Natural killer cell (primary cell): ENCODE data around the gene GKN1. TPM values are rescaled to one million over a fixed set of nuclear protein-coding genes. Genes with fewer than 3 reads are reported as not detected.

Experiments used
- ATAC-seq, 3 donors: fragments of 150-1000 bp in 2 of 3; fragments of 200-7000 bp in 1 of 3; cut with Tn5 transposase; 1 replicate in 1 of 3; 2 replicates in 2 of 3; pipeline ENCODE4 v1.10.0; 2021; ENCODE audit warnings: mild to moderate bottlenecking in 2 of 3, moderate library complexity in 2 of 3
- DNase-seq, 2 donors: peaks; one replicate each; pipeline versions ENCODE4 v3.0.0 to v3.0.0-alpha.2; 2013 to 2021; ENCODE audit warnings: mixed read lengths in 1 of 2
- H3K27ac ChIP-seq: one replicate; pipeline ENCODE4 v1.5.1; 2013; ENCODE audit warnings: mild to moderate bottlenecking, low read length
- H3K27me3 ChIP-seq: one replicate; pipeline ENCODE4 v1.6.1; 2013; ENCODE audit warnings: low read length; ENCODE audit not compliant: control insufficient read depth, insufficient read depth
- H3K36me3 ChIP-seq: one replicate; pipeline ENCODE4 v1.6.1; 2013; ENCODE audit warnings: low read length; ENCODE audit not compliant: control insufficient read depth, insufficient read depth
- H3K4me1 ChIP-seq: one replicate; pipeline ENCODE4 v1.6.1; 2013; ENCODE audit warnings: low read length; ENCODE audit not compliant: control insufficient read depth, insufficient read depth
- H3K4me3 ChIP-seq: one replicate; pipeline ENCODE4 v1.5.1; 2013; ENCODE audit warnings: low read length
- H3K9me3 ChIP-seq: one replicate; pipeline ENCODE4 v1.6.1; 2013; ENCODE audit warnings: low read length; ENCODE audit not compliant: control insufficient read depth, insufficient read depth
- H3K27ac Mint-ChIP-seq, 2 donors: one replicate each; pipeline ENCODE4 v1.8.0; 2022; ENCODE audit warnings: mild to moderate bottlenecking in 2 of 2, mixed read lengths in 2 of 2, moderate library complexity in 1 of 2
- H3K27me3 Mint-ChIP-seq, 2 donors: one replicate each; pipeline ENCODE4 v1.8.0; 2022; ENCODE audit warnings: low read depth in 2 of 2, mixed read lengths in 2 of 2
- H3K36me3 Mint-ChIP-seq: one replicate; pipeline ENCODE4 v1.8.0; 2022; ENCODE audit warnings: mixed read lengths
- H3K4me1 Mint-ChIP-seq, 2 donors: one replicate each; pipeline ENCODE4 v1.8.0; 2022; ENCODE audit warnings: mixed read lengths in 2 of 2
- H3K4me3 Mint-ChIP-seq: one replicate; pipeline ENCODE4 v1.8.0; 2022; ENCODE audit warnings: mild to moderate bottlenecking, moderate library complexity, mixed read lengths
- H3K9me3 Mint-ChIP-seq, 2 donors: one replicate each; pipeline ENCODE4 v1.8.0; 2022; ENCODE audit warnings: mixed read lengths in 2 of 2
- CTCF ChIP-seq: fragments of 200-600 bp; IDR thresholded peaks from one replicate; pipeline ENCODE4 v1.8.0; 2022; ENCODE audit warnings: antibody characterized with exemption
- WGBS: methylation state at CpG from one replicate; pipeline ENCODE4 v1.1.7; 2013; ENCODE audit warnings: missing lambda C conversion rate; ENCODE audit not compliant: insufficient coverage; 5-methylcytosine and 5-hydroxymethylcytosine counted together
- intact Hi-C: fragments of 100-400 bp; cut with micrococcal nuclease; formaldehyde crosslinking; loops from one replicate; pipeline ENCODE4 v1.14.2; 2022
- total RNA-seq, 4 donors: library from RNA; stranded (reverse); fragments of 120-200 nt in 1 of 4; gene quantifications; one replicate each; pipeline versions ENCODE4 v1.2.3 to v1.2.4, GENCODE V29; 2013 to 2022

GKN1 gene
- total RNA-seq, 3 donors from 2014 or later (not counting 1 experiment from before 2014, with no cell fraction given) = not detected

- Mint-ChIP-seq H3K4me1 (peaks cover 5% of the 10 kb centered on the region in 2 donors), H3K36me3 (no peaks in the 10 kb centered on the region)
- intact Hi-C loops = no loop called here
Measured at GRCh38 chr2:68938938-68939337, 35.5 kb upstream of the GKN1 start.

GRCh38 chr2:68939962-68940361, 34.5 kb upstream of the GKN1 start:
- Mint-ChIP-seq H3K4me3 (no peak overlapping the region), H3K36me3 (no peaks in the 10 kb centered on the region), H3K27me3 (peaks cover 41 to 68% of the 10 kb centered on the region in 2 donors), H3K27ac (no peak overlapping the region), H3K9me3 (no peaks in the 10 kb centered on the region), H3K4me1 (peaks cover 5% of the 10 kb centered on the region in 2 donors)
- no peak for ATAC-seq
- Histone ChIP-seq H3K9me3 (no peaks in the 10 kb centered on the region), H3K27me3 (no peaks in the 10 kb centered on the region), H3K4me3 (no peak overlapping the region), H3K36me3 (no peaks in the 10 kb centered on the region), H3K4me1 (no peaks in the 10 kb centered on the region), H3K27ac (no peak overlapping the region)
- intact Hi-C loops = no loop called here
- 96% methylated on average over 1 of the region's 1 CpG for WGBS
- DNase-seq = no peak
- no peak for TF ChIP-seq CTCF

More at GRCh38 chr2:68938938-68939337, 35.5 kb upstream of the GKN1 start:
- no peak overlapping the region for H3K4me3 Mint-ChIP-seq
- H3K9me3 ChIP-seq = no peaks in the 10 kb centered on the region
- no peak for TF ChIP-seq CTCF
- H3K27me3 ChIP-seq = no peaks in the 10 kb centered on the region
- peaks cover 37 to 61% of the 10 kb centered on the region in 2 donors for H3K27me3 Mint-ChIP-seq
- no peaks in the 10 kb centered on the region for H3K4me1 ChIP-seq
- H3K4me3 ChIP-seq = no peak overlapping the region
- no peak overlapping the region for H3K27ac Mint-ChIP-seq
- no peak for ATAC-seq
- no peak overlapping the region for H3K27ac ChIP-seq
- no peaks in the 10 kb centered on the region for H3K9me3 Mint-ChIP-seq
- H3K36me3 ChIP-seq = no peaks in the 10 kb centered on the region
- 97% methylated on average over 2 of the region's 3 CpGs for WGBS
- DNase-seq = no peak

- no peak for TF ChIP-seq CTCF
- Histone ChIP-seq H3K4me3 (no peak overlapping the region), H3K27ac (no peak overlapping the region), H3K36me3 (no peaks in the 10 kb centered on the region), H3K27me3 (no peaks in the 10 kb centered on the region), H3K9me3 (no peaks in the 10 kb centered on the region), H3K4me1 (no peaks in the 10 kb centered on the region)
- WGBS = no CpG with 5 or more reads among the region's 1 CpG
- H3K4me3 Mint-ChIP-seq = no peak overlapping the region
- H3K27me3 Mint-ChIP-seq = peaks cover 41 to 68% of the 10 kb centered on the region in 2 donors
- H3K9me3 Mint-ChIP-seq = no peaks in the 10 kb centered on the region
- DNase-seq (no peak), ATAC-seq (no peak)
- intact Hi-C loops = no loop called here
- H3K27ac Mint-ChIP-seq = no peak overlapping the region
- peaks cover 5% of the 10 kb centered on the region in 2 donors for H3K4me1 Mint-ChIP-seq
- H3K36me3 Mint-ChIP-seq = no peaks in the 10 kb centered on the region
Measured at GRCh38 chr2:68940369-68940768, 34.1 kb upstream of the GKN1 start.

GRCh38 chr2:68942827-68943226, 31.6 kb upstream of the GKN1 start:
- H3K4me3 Mint-ChIP-seq = no peak overlapping the region
- no peaks in the 10 kb centered on the region for H3K9me3 Mint-ChIP-seq
- H3K27me3 ChIP-seq = no peaks in the 10 kb centered on the region
- no peaks in the 10 kb centered on the region for H3K4me1 ChIP-seq
- no peak overlapping the region for H3K27ac Mint-ChIP-seq
- H3K36me3 Mint-ChIP-seq = no peaks in the 10 kb centered on the region
- no peak for ATAC-seq
- H3K27ac ChIP-seq = no peak overlapping the region
- no peak for DNase-seq
- peaks cover 5% of the 10 kb centered on the region in 2 donors for H3K4me1 Mint-ChIP-seq
- no peak overlapping the region for H3K4me3 ChIP-seq
- H3K36me3 ChIP-seq = no peaks in the 10 kb centered on the region
- TF ChIP-seq CTCF = no peak
- H3K27me3 Mint-ChIP-seq = peaks cover 40 to 73% of the 10 kb centered on the region in 2 donors
- no peaks in the 10 kb centered on the region for H3K9me3 ChIP-seq
- intact Hi-C loops = no loop called here
